PC-3 (cell line): Measurements from ENCODE around the gene IBA57. TPM values are rescaled to one million over a fixed set of nuclear protein-coding genes. Genes with fewer than 3 reads are reported as not detected.

Source experiments
- ATAC-seq: fragments of 200-7000 bp; cut with Tn5 transposase; 2 replicates; pipeline ENCODE4 v1.9.1; 2020; ENCODE audit warnings: mild to moderate bottlenecking, moderate library complexity
- BruUV-seq: library from RNA; stranded (reverse); fragments of 400-500 nt; replicated peaks from 2 replicates; lab custom pipeline; 2021; lab: Mats Ljungman, UMichigan
- CTCF ChIA-PET: fragments of 300-600 bp; sonication (Branson Sonifier 250); formaldehyde crosslinking; loops from one replicate; lab custom pipeline; 2022; ENCODE audit warnings: antibody characterized with exemption; lab: Charles Lee
- POLR2A ChIA-PET: fragments of 300-600 bp; sonication (Branson Sonifier 250); formaldehyde crosslinking; loops from one replicate; lab custom pipeline; 2022; ENCODE audit warnings: antibody characterized with exemption; ENCODE audit not compliant: unreplicated experiment; lab: Charles Lee
- DNase-seq: peaks from one replicate; pipeline ENCODE4 v3.0.0-alpha.2; 2015
- H2AFZ ChIP-seq: fragments of 300-600 bp; sonication (generic); 2 replicates; pipeline ENCODE4 v1.6.0; 2016; ENCODE audit warnings: antibody characterized with exemption, low read length
- H3F3A ChIP-seq: fragments of 300-600 bp; sonication (generic); one replicate; pipeline ENCODE4 v1.6.0; 2017; ENCODE audit warnings: antibody characterized with exemption, low read length, control low read depth, mild to moderate bottlenecking; ENCODE audit not compliant: unreplicated experiment
- H3K27ac ChIP-seq: fragments of 300-600 bp; sonication (generic); 2 replicates; pipeline ENCODE4 v1.5.1; 2016; ENCODE audit warnings: mild to moderate bottlenecking, low read length
- H3K27me3 ChIP-seq: fragments of 300-600 bp; sonication (generic); 2 replicates; pipeline ENCODE4 v1.6.1; 2016; ENCODE audit warnings: low read length, mixed read lengths
- H3K36me3 ChIP-seq: fragments of 300-600 bp; sonication (generic); 2 replicates; pipeline ENCODE4 v1.6.1; 2016; ENCODE audit warnings: low read depth, mixed run types, low read length, mixed read lengths
- H3K4me1 ChIP-seq: fragments of 300-600 bp; sonication (generic); 2 replicates; pipeline ENCODE4 v1.5.1; 2016; ENCODE audit warnings: low read length; ENCODE audit not compliant: insufficient read depth
- H3K4me2 ChIP-seq: fragments of 300-600 bp; sonication (generic); 2 replicates; pipeline ENCODE4 v1.6.0; 2016; ENCODE audit warnings: low read length
- H3K4me3 ChIP-seq: fragments of 300-600 bp; sonication (generic); 2 replicates; pipeline ENCODE4 v1.5.1; 2016; ENCODE audit warnings: mild to moderate bottlenecking, low read length, mixed read lengths
- H3K79me2 ChIP-seq: fragments of 300-600 bp; sonication (generic); 2 replicates; pipeline ENCODE4 v1.6.1; 2017; ENCODE audit warnings: low read length, mixed read lengths
- H3K9ac ChIP-seq: fragments of 300-600 bp; sonication (generic); 2 replicates; pipeline ENCODE4 v1.6.0; 2016; ENCODE audit warnings: mild to moderate bottlenecking, low read length
- H3K9me2 ChIP-seq: fragments of 300-600 bp; sonication (generic); replicated peaks from 2 replicates; pipeline ENCODE4 v1.6.1; 2016; ENCODE audit warnings: mixed run types, low read length, mixed read lengths
- H3K9me3 ChIP-seq: fragments of 300-600 bp; sonication (generic); 2 replicates; pipeline ENCODE4 v1.6.1; 2016; ENCODE audit warnings: low read length, mixed read lengths
- H4K20me1 ChIP-seq: fragments of 300-600 bp; sonication (generic); 2 replicates; pipeline ENCODE4 v1.6.1; 2016; ENCODE audit warnings: low read length, mixed read lengths
- CTCF ChIP-seq: fragments of 300-600 bp; sonication (generic); conservative IDR thresholded peaks from 2 replicates; pipeline ENCODE4 v1.5.1; 2017; ENCODE audit warnings: antibody characterized with exemption, low read depth, mild to moderate bottlenecking, low read length
- EZH2 ChIP-seq: fragments of 300-600 bp; sonication (generic); IDR thresholded peaks from one replicate; pipeline ENCODE4 v1.6.1; 2017; ENCODE audit warnings: antibody characterized with exemption, mild to moderate bottlenecking, low read length; ENCODE audit not compliant: unreplicated experiment
- EZH2phosphoT487 ChIP-seq: fragments of 300-600 bp; sonication (generic); IDR thresholded peaks from 2 replicates; pipeline ENCODE4 v1.6.1; 2018; ENCODE audit warnings: mild to moderate bottlenecking, antibody characterized with exemption, low read length, borderline replicate concordance
- intact Hi-C: fragments of 100-400 bp; cut with micrococcal nuclease; formaldehyde crosslinking; loops from 2 replicates; pipeline ENCODE4 v1.9.0; 2023
- total RNA-seq: library from RNA; depleted of rRNA; stranded (reverse); fragments of >200 nt; gene quantifications from 2 replicates; pipeline ENCODE4 v1.2.3, GENCODE V29; 2014

Gene IBA57
- total RNA-seq, 1 experiment from 2014 or later: 18.3 TPM

GRCh38 chr1:228142701-228143136 is 22.9 kb upstream of the IBA57 start:
- no peak overlapping the region for H3K27ac ChIP-seq
- H3K79me2 ChIP-seq: peaks cover 74% of the 10 kb centered on the region
- peaks cover 6% of the 10 kb centered on the region; the same call in 1 of the 2 replicates for H3K36me3 ChIP-seq
- no peak overlapping the region for H2AFZ ChIP-seq
- no peak overlapping the region for H3K9ac ChIP-seq
- intact Hi-C loops: loop anchor here (5.0 kb wide), 1 partner anchor 265 kb away; the partner anchor contains the start of gene TRIM11
- H3K4me1 ChIP-seq: peaks cover 23% of the 10 kb centered on the region
- H3K27me3 ChIP-seq: no peaks in the 10 kb centered on the region
- no TSS peak for BruUV-seq
- ChIA-PET POLR2A (no interaction called here), CTCF (interaction anchor here (1.3 kb wide), 1 partner anchor 143 kb away, joined by 8 read pairs; no protein-coding TSS in a partner anchor)
- no peaks in the 10 kb centered on the region for H3F3A ChIP-seq
- H4K20me1 ChIP-seq: peaks cover 57% of the 10 kb centered on the region
- peak overlapping the region; percentile 84 for H3K4me3 ChIP-seq
- ATAC-seq (no peak), DNase-seq (no peak)
- H3K9me2 ChIP-seq: no peaks in the 10 kb centered on the region
- H3K4me2 ChIP-seq: peak overlapping the region; percentile 98
- no peaks in the 10 kb centered on the region for H3K9me3 ChIP-seq
- TF ChIP-seq CTCF (no peak), EZH2phosphoT487 (no peak), EZH2 (no peak)

GRCh38 chr1:228143480-228144192 is 22.0 kb upstream of the IBA57 start:
- BruUV-seq: no TSS peak
- Histone ChIP-seq H3K4me3 (no peak overlapping the region), H2AFZ (no peak overlapping the region), H3K79me2 (peaks cover 76% of the 10 kb centered on the region), H3K27me3 (no peaks in the 10 kb centered on the region), H3K9ac (no peak overlapping the region), H3K4me2 (peak overlapping the region; percentile 98; the same call in 1 of the 2 replicates), H3K36me3 (peaks cover 8% of the 10 kb centered on the region; the same call in 1 of the 2 replicates), H3K9me2 (no peaks in the 10 kb centered on the region), H3K9me3 (no peaks in the 10 kb centered on the region), H3K4me1 (peaks cover 23% of the 10 kb centered on the region), H3F3A (no peaks in the 10 kb centered on the region), H3K27ac (no peak overlapping the region), H4K20me1 (peaks cover 57% of the 10 kb centered on the region)
- intact Hi-C loops: loop anchor here (5.0 kb wide), 1 partner anchor 264 kb away; the partner anchor contains the start of gene TRIM11
- CTCF ChIA-PET: interaction anchor here (1.3 kb wide), 1 partner anchor 144 kb away, joined by 8 read pairs; no protein-coding TSS in a partner anchor
- DNase-seq (no peak), ATAC-seq (no peak)
- POLR2A ChIA-PET: no interaction called here
- TF ChIP-seq CTCF (no peak), EZH2 (no peak), EZH2phosphoT487 (no peak)
